NCI-H1694 treated with DMSO at 0.1 percent for 48 hours (cell line): ENCODE data around the gene AIG1.
"Not testable (repeated sequence)": the region's sequence is repeated elsewhere in the genome, so short reads cannot be mapped to it uniquely, and the experiment has no call there.

Experiments used
- DNase-seq: peaks from one replicate; lab custom pipeline; 2025; lab: John Stamatoyannopoulos, UW

AIG1 gene

GRCh38 chr6:143233554-143234285 is 173.0 kb downstream of the AIG1 start:
- no peak for DNase-seq

- no peak for DNase-seq
These were observed 174.0 kb downstream of the AIG1 start for GRCh38 chr6:143234734-143235133.

- no peak for DNase-seq
These were observed 175.6 kb downstream of the AIG1 start for GRCh38 chr6:143236151-143236798.

GRCh38 chr6:143238306-143238705 is 177.6 kb downstream of the AIG1 start:
- no peak for DNase-seq

GRCh38 chr6:143241111-143241510 is 180.4 kb downstream of the AIG1 start:
- no peak for DNase-seq

- DNase-seq, result no peak
These were observed 181.2 kb downstream of the AIG1 start for GRCh38 chr6:143241911-143242310.

GRCh38 chr6:143243786-143244185 is 183.1 kb downstream of the AIG1 start:
- no peak for DNase-seq

GRCh38 chr6:143245656-143246055 is 185.0 kb downstream of the AIG1 start:
- DNase-seq, result no peak

GRCh38 chr6:143246166-143246775 is 185.6 kb downstream of the AIG1 start:
- DNase-seq, result not testable (repeated sequence)

- DNase-seq, result no peak
These were observed 186.9 kb downstream of the AIG1 start for GRCh38 chr6:143247586-143247985.

GRCh38 chr6:143248359-143248758 is 187.7 kb downstream of the AIG1 start:
- no peak for DNase-seq

- no peak for DNase-seq
These were observed 190.6 kb downstream of the AIG1 start for GRCh38 chr6:143251288-143251687.

- DNase-seq, result no peak
These were observed 192.3 kb downstream of the AIG1 start for GRCh38 chr6:143252961-143253360.

GRCh38 chr6:143253586-143253985 is 192.9 kb downstream of the AIG1 start:
- DNase-seq, result no peak

GRCh38 chr6:143258945-143259344 is 198.3 kb downstream of the AIG1 start:
- no peak for DNase-seq

- DNase-seq, result no peak
These were observed 200.2 kb downstream of the AIG1 start for GRCh38 chr6:143260857-143261256.

- no peak for DNase-seq
These were observed 201.3 kb downstream of the AIG1 start for GRCh38 chr6:143261899-143262436.

- DNase-seq, result no peak
These were observed 202.2 kb downstream of the AIG1 start for GRCh38 chr6:143262859-143263258.

- DNase-seq, result no peak
These were observed 203.7 kb downstream of the AIG1 start for GRCh38 chr6:143264379-143264778.

GRCh38 chr6:143264986-143265764 is 204.5 kb downstream of the AIG1 start:
- no peak for DNase-seq

- no peak for DNase-seq
These were observed 207.1 kb downstream of the AIG1 start for GRCh38 chr6:143267760-143268159.

- DNase-seq, result no peak
These were observed 207.8 kb downstream of the AIG1 start for GRCh38 chr6:143268439-143268838.
